GM19099 (cell line): ENCODE results near the gene ATP2C2.

Experiments used
- POLR2A ChIP-seq: IDR thresholded peaks from 3 replicates; pipeline ENCODE4 v1.6.1; 2011; ENCODE audit warnings: low read depth; ENCODE audit not compliant: insufficient read length; ENCODE audit errors: extremely low read depth

ATP2C2 gene

GRCh38 chr16:84351630-84352029 is 16.7 kb upstream of the ATP2C2 start:
- no peak for TF ChIP-seq POLR2A

- TF ChIP-seq POLR2A = no peak
These were observed 14.0 kb upstream of the ATP2C2 start for GRCh38 chr16:84354306-84354705.

GRCh38 chr16:84355149-84355548 is 13.2 kb upstream of the ATP2C2 start:
- TF ChIP-seq POLR2A = no peak

- no peak for TF ChIP-seq POLR2A
These were observed 12.2 kb upstream of the ATP2C2 start for GRCh38 chr16:84356176-84356575.

GRCh38 chr16:84356591-84357116 is 11.7 kb upstream of the ATP2C2 start:
- TF ChIP-seq POLR2A = no peak

GRCh38 chr16:84357191-84357651 is 11.1 kb upstream of the ATP2C2 start:
- TF ChIP-seq POLR2A = no peak

GRCh38 chr16:84358601-84359295 is 9.6 kb upstream of the ATP2C2 start:
- TF ChIP-seq POLR2A = no peak

- no peak for TF ChIP-seq POLR2A
These were observed 9.0 kb upstream of the ATP2C2 start for GRCh38 chr16:84359326-84359725.

GRCh38 chr16:84360170-84360569 is 8.2 kb upstream of the ATP2C2 start:
- TF ChIP-seq POLR2A = no peak

GRCh38 chr16:84360748-84361147 is 7.6 kb upstream of the ATP2C2 start:
- no peak for TF ChIP-seq POLR2A

- no peak for TF ChIP-seq POLR2A
These were observed 6.8 kb upstream of the ATP2C2 start for GRCh38 chr16:84361546-84361945.

- no peak for TF ChIP-seq POLR2A
These were observed 5.8 kb upstream of the ATP2C2 start for GRCh38 chr16:84362471-84362941.

GRCh38 chr16:84366208-84366607 is 2.1 kb upstream of the ATP2C2 start:
- no peak for TF ChIP-seq POLR2A

GRCh38 chr16:84367297-84367680 is 1.0 kb upstream of the ATP2C2 start:
- no peak for TF ChIP-seq POLR2A

- no peak for TF ChIP-seq POLR2A
These were observed 509 bp upstream of the ATP2C2 start for GRCh38 chr16:84367750-84368307.

- TF ChIP-seq POLR2A = no peak
These were observed 767 bp downstream of the ATP2C2 start for GRCh38 chr16:84369105-84369504.

- TF ChIP-seq POLR2A = no peak
These were observed 1.7 kb downstream of the ATP2C2 start for GRCh38 chr16:84369938-84370627.
